ENCODE results near the gene GALR2.
"Not testable (repeated sequence)": the region's sequence is repeated elsewhere in the genome, so short reads cannot be mapped to it uniquely, and the experiment has no call there.

The GALR2 gene

DNA sequence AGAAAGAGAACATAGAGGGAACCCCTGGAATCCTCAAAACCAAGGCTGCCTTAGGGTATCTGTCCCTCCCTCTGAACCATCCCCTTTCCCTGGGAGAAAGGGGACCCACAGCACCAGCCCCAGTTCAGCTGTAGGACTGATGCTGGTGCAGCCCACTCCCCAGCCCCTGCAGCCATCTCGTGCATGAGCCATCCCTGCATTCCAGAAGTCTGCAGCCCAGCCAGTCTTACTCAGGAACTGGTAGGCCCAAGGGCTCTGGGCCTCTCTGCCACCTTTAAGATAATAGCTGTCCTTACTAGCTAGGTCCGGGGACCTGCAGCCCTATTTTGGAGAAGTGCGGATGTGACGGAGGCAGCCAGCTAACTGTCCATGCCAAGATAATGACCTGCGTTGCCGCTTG is 41.4 kb upstream of the GALR2 start:
- no peak for DNase-seq (ENCODE audit: low read depth)
- TF ChIP-seq, protein P1, sequence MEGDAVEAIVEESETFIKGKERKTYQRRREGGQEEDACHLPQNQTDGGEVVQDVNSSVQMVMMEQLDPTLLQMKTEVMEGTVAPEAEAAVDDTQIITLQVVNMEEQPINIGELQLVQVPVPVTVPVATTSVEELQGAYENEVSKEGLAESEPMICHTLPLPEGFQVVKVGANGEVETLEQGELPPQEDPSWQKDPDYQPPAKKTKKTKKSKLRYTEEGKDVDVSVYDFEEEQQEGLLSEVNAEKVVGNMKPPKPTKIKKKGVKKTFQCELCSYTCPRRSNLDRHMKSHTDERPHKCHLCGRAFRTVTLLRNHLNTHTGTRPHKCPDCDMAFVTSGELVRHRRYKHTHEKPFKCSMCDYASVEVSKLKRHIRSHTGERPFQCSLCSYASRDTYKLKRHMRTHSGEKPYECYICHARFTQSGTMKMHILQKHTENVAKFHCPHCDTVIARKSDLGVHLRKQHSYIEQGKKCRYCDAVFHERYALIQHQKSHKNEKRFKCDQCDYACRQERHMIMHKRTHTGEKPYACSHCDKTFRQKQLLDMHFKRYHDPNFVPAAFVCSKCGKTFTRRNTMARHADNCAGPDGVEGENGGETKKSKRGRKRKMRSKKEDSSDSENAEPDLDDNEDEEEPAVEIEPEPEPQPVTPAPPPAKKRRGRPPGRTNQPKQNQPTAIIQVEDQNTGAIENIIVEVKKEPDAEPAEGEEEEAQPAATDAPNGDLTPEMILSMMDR (IDR thresholded peaks at IDR 0.05; ENCODE audit: low read depth, low read length, missing control alignments), result no peak
- H3K4me3 ChIP-seq (ENCODE audit: low read depth, low read length), result no peak overlapping the region

DNA sequence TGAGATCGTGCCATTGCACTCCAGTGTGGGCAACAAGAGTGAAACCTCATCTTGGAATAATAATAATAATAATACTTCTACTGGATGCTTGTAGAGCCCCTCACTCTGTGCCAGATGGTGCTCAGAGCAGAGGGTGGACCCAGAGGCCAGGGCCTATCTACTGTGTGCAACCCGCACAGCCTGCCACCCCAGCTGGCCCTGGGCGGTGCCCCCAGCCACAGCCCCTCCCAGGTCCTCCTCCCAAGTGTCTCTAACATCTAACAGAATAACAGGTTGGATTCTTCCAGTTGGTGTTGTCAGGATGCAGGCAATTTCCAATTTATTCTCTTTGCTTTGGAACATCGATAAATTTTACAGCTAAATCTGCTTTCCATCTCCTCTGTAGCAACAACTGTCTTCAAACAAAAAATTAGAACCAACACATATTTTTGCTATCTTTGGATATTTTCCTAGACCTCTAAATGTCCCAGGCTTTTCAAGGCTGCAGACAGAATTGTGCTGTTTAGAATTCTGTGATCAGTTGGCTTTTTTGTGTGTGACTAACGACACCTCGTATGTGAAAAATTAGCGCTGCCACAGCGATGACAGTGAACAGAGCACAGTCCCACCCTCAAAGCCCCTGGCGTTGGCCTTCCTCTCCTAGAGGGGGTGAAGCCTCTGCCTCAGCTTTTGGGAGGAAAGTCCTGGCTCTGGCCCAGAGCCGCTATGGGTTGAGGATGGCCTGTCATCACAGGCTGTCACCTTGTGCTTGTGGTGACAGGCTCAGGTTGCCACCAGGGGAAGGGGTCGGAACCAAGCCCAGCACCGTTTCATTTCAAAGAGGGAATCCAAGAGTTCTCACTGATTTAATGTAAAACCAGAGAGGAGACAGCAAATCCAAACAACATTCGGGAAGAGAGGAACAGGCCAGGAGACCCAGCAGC is 39.9 kb upstream of the GALR2 start:
- DNase-seq (ENCODE audit: low read depth), result no peak
- TF ChIP-seq, protein P1 (IDR thresholded peaks at IDR 0.05; ENCODE audit: low read depth, low read length, missing control alignments), result no peak
- no peak overlapping the region for H3K4me3 ChIP-seq (ENCODE audit: low read depth, low read length)

DNA sequence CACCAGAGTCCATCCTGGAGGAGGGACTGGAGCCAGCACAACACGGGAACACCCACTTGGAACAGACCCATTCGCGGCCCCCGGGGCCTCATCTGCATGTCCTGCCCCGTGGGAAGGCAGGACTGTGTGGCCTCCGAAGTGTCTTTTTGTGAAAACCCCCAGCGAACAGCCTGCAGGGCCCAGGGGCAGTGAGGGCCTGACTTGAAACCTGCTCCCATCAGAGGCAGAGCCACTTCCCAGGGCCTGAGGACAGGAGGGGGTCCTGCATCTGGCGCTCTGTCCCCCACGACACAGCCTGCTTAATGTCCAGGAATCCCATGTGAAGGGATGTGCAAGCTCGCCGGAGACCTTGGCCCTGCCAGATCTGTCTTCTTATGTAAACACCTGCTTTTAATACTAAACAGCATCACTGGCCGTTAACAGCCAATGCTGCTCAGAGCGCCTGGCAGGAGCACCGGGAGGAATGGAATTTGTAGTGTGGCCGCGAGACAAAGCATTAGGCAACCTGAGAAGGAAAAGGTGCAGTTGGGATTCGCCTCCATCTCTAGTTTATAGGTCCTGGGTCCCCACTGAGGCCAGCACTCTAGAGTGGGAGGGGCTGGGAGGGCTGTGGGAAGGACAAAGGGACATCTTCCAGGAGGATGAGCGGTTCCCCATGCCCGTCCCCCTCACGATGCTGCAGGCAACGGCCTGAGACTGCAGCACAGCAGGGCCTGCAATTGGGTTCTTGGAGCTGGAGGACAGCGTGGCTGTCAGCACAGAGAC is 37.9 kb upstream of the GALR2 start:
- TF ChIP-seq, protein P1 (IDR thresholded peaks at IDR 0.05; ENCODE audit: low read depth, low read length, missing control alignments), result no peak
- DNase-seq (ENCODE audit: low read depth), result no peak

DNA sequence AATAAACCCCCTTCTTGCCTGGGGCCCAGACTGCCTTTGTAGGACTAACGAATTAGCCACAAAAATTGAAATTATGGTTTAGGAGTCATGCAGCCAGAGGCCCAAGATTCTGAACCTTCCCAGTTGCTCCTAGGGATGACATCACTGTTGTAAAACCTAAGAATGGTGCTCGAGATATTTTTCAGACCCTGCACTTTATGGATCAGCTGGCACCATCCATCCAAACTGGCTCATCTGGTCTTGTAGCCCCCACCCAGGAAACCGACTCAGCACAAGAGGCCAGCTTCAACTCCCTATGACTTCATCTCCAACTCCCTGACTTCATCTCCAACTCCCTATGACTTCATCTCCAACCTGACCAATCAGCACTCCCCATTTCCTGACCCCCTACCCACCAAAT is 36.5 kb upstream of the GALR2 start:
- no peak overlapping the region for H3K4me3 ChIP-seq (ENCODE audit: low read depth, low read length)
- TF ChIP-seq, protein P1 (IDR thresholded peaks at IDR 0.05; ENCODE audit: low read depth, low read length, missing control alignments), result no peak
- DNase-seq (ENCODE audit: low read depth), result no peak

More for the DNA sequence above, 37.9 kb upstream of the GALR2 start:
- no peak overlapping the region for H3K4me3 ChIP-seq (ENCODE audit: low read depth, low read length)

DNA sequence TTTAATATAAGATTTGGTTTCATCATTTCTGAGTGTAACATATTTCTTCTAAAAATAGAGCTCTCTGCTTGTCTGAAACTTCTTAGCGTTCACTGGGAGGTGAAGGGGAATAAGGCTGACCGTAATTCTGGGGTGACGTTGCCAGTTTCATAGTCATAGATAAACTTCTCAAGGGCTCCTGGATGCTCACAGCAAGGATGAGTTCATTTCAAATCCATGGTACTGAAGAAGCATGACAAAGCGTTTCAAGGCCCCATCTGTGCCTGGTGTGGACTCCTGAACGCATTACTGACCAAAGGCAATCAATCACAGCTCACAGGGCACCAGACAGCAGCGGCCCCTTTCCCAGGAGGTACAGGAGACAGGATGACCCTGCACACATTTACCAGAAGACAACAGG is 35.5 kb upstream of the GALR2 start:
- no peak overlapping the region for H3K4me3 ChIP-seq (ENCODE audit: low read depth, low read length)
- no peak for DNase-seq (ENCODE audit: low read depth)
- TF ChIP-seq, protein P1 (IDR thresholded peaks at IDR 0.05; ENCODE audit: low read depth, low read length, missing control alignments), result no peak

DNA sequence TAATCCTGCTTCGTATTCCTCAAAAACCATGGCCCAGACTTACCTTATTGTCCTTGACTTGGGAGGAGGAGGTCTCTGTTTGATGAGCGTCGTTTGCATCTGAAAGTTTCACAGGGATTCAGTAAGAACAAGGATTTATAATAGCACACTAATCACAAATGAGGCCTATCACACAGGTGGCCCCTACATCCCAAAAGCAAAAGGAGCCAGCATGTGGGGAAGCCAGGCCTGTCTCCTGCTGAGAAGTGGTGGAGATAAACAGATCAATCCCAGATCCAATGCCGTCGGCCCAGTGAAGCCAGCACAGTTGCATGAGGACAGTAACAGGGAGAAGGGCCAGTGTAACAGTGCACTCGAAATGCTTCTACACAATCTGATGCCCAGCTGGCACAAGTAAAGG is 34.2 kb upstream of the GALR2 start:
- no peak overlapping the region for H3K4me3 ChIP-seq (ENCODE audit: low read depth, low read length)
- TF ChIP-seq, protein P1 (IDR thresholded peaks at IDR 0.05; ENCODE audit: low read depth, low read length, missing control alignments), result no peak
- DNase-seq (ENCODE audit: low read depth), result no peak

DNA sequence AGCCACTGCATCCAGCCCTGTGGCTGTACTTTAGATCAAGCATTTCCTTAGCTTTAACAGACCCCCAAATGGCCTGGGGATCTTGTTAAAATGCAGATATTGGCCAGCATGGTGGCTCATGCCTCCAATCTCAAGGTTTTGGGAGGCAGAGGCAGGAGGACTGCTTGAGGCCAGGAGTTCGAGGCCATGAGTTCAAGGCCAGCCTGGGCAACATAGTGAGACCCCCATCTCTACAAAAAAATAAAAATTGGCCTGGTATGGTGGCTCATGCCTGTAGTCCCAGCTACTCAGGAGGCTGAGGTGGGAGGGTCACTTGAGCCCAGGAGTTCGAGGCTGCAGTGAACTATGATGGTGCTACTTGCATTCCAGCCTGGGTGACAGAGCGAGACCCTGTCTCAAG is 31.7 kb upstream of the GALR2 start:
- DNase-seq (ENCODE audit: low read depth); H3K4me3 ChIP-seq (ENCODE audit: low read depth, low read length): not testable (repeated sequence)

DNA sequence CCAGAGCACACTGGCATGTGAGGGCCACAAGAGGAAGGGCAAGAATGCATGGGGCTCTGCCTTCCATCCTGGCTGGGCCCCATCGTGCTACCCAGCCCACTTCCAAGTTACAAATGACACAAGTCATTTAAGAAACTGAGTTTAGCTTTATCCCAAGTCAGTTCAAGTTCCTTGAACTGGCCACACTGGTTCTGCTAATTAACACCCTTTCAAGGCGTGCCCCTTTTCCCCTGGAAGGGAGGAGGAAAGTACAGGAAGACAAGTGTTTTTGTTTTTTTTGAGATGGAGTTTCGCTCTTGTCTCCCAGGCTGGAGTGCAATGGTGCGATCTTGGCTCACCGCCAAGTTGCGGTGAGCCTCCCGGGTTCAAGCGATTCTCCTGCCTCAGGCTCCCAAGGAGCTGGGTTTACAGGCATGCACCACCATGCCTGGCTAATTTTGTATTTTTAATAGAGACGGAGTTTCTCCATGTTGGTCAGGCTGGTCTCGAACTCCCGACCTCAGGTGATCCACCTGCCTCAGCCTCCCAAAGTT is 30.0 kb upstream of the GALR2 start:
- not testable (repeated sequence) for H3K4me3 ChIP-seq (ENCODE audit: low read depth, low read length); DNase-seq (ENCODE audit: low read depth)
